ENCODE measurements around the gene BLTP1.
A peak's percentile ranks its signal among the peaks of the same experiment; 100 is the strongest.

Gene BLTP1

DNA sequence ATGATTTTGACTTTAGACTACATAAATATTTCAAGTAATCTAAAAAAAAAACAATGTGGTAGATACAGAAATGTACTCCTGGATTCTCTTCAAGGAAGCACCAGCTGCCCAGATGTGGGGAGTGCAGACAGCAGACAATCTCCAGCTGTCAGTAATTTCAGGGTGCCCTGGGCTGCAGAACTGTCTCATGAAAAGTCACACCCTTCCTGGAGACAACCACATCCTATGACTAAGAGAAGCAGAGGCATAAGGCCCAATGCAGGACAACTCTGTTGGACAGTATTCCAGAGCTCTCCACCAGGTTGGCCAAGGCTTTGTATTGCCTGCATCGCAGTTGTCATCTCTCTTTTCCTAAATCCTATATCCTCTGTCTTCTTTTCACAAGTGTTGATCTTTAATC is 34.4 kb upstream of the BLTP1 start:
- Histone ChIP-seq H3K4me1 (ENCODE audit: insufficient read depth, low read length) (no peaks in the 10 kb centered on the region), H3K4me2 (ENCODE audit: insufficient read depth, low read length) (no peak overlapping the region), H3K27ac (ENCODE audit: low read length) (no peak overlapping the region), H3K9ac (ENCODE audit: low read depth, low read length) (no peak overlapping the region), H3K36me3 (ENCODE audit: insufficient read depth, low read length) (no peaks in the 10 kb centered on the region), H3K27me3 (ENCODE audit: insufficient read depth, low read length, poor library complexity) (no peaks in the 10 kb centered on the region), H2AFZ (ENCODE audit: low read depth, low read length) (no peak overlapping the region), H3K79me2 (ENCODE audit: insufficient read depth, low read length) (no peaks in the 10 kb centered on the region), H3K9me3 (ENCODE audit: insufficient read depth, low read length, severe bottlenecking) (no peaks in the 10 kb centered on the region), H3K4me3 (ENCODE audit: low read depth in 1 of 2, low read length in 2 of 2) (no peak overlapping the region), H4K20me1 (ENCODE audit: insufficient read depth, low read length) (no peaks in the 10 kb centered on the region)
- DNase-seq (no peak), ATAC-seq (ENCODE audit: insufficient read depth, low read depth) (peak; percentile 44; the same call in 1 of the 3 replicates)
- TF ChIP-seq, protein P1, sequence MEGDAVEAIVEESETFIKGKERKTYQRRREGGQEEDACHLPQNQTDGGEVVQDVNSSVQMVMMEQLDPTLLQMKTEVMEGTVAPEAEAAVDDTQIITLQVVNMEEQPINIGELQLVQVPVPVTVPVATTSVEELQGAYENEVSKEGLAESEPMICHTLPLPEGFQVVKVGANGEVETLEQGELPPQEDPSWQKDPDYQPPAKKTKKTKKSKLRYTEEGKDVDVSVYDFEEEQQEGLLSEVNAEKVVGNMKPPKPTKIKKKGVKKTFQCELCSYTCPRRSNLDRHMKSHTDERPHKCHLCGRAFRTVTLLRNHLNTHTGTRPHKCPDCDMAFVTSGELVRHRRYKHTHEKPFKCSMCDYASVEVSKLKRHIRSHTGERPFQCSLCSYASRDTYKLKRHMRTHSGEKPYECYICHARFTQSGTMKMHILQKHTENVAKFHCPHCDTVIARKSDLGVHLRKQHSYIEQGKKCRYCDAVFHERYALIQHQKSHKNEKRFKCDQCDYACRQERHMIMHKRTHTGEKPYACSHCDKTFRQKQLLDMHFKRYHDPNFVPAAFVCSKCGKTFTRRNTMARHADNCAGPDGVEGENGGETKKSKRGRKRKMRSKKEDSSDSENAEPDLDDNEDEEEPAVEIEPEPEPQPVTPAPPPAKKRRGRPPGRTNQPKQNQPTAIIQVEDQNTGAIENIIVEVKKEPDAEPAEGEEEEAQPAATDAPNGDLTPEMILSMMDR (IDR thresholded peaks at IDR 0.05; ENCODE audit: borderline replicate concordance, extremely low read depth, low read length, poor library complexity, severe bottlenecking), result no peak
- TF ChIP-seq EZH2 (IDR thresholded peaks at IDR 0.05; ENCODE audit: borderline replicate concordance, low read depth, low read length, severe bottlenecking), result no peak

DNA sequence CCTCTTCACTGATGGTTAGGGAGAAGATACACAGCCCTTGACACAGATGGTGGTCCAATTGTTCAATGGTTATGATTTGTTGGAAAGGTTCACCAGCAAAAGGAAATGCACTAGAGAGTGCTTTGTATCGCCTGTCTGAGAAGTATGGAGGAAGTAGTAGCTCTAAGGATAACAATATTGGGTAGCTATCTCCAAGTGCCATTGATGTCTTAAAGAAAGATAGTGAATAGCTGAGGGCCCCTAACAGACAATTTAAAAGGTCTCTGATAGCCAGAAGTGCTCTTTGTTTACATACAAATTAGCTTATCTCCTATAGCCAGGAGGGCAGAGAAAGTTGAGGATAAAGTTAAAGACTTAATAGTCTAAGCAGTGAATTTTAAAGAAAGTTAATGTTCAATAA is 33.9 kb upstream of the BLTP1 start:
- Histone ChIP-seq H3K79me2 (ENCODE audit: insufficient read depth, low read length) (no peaks in the 10 kb centered on the region), H3K9me3 (ENCODE audit: insufficient read depth, low read length, severe bottlenecking) (no peaks in the 10 kb centered on the region), H2AFZ (ENCODE audit: low read depth, low read length) (no peak overlapping the region), H4K20me1 (ENCODE audit: insufficient read depth, low read length) (no peaks in the 10 kb centered on the region), H3K4me2 (ENCODE audit: insufficient read depth, low read length) (no peak overlapping the region), H3K4me3 (ENCODE audit: low read depth in 1 of 2, low read length in 2 of 2) (no peak overlapping the region), H3K4me1 (ENCODE audit: insufficient read depth, low read length) (no peaks in the 10 kb centered on the region), H3K27ac (ENCODE audit: low read length) (no peak overlapping the region), H3K9ac (ENCODE audit: low read depth, low read length) (no peak overlapping the region), H3K36me3 (ENCODE audit: insufficient read depth, low read length) (no peaks in the 10 kb centered on the region), H3K27me3 (ENCODE audit: insufficient read depth, low read length, poor library complexity) (no peaks in the 10 kb centered on the region)
- DNase-seq, result no peak
- TF ChIP-seq EZH2 (IDR thresholded peaks at IDR 0.05; ENCODE audit: borderline replicate concordance, low read depth, low read length, severe bottlenecking), result no peak
- TF ChIP-seq, protein P1 (IDR thresholded peaks at IDR 0.05; ENCODE audit: borderline replicate concordance, extremely low read depth, low read length, poor library complexity, severe bottlenecking), result no peak
- ATAC-seq (ENCODE audit: insufficient read depth, low read depth), result no peak

DNA sequence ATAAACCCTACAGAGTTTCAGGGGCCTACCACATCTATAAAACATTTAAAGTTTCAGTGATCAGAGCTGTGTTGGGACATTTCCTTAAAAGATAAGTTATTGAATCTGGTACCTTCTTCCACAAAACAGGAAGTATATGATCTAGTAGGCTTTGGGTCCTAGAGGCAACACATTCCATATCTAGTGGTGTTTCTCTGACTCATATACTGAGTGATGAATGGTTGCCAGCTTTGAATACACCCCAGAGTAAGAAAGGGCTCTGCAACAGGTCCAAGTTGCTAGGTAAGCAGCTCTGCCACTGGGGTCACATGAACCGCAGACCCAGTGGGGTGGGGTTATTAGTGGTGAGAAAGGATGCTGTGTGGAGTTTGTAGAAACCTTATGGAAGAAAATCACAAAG is 32.4 kb upstream of the BLTP1 start:
- H3K27me3 ChIP-seq (ENCODE audit: insufficient read depth, low read length, poor library complexity), result no peaks in the 10 kb centered on the region
- no peaks in the 10 kb centered on the region for H3K9me3 ChIP-seq (ENCODE audit: insufficient read depth, low read length, severe bottlenecking)
- no peak for TF ChIP-seq EZH2 (IDR thresholded peaks at IDR 0.05; ENCODE audit: borderline replicate concordance, low read depth, low read length, severe bottlenecking)
- TF ChIP-seq, protein P1 (IDR thresholded peaks at IDR 0.05; ENCODE audit: borderline replicate concordance, extremely low read depth, low read length, poor library complexity, severe bottlenecking), result no peak
- H2AFZ ChIP-seq (ENCODE audit: low read depth, low read length), result no peak overlapping the region
- no peak overlapping the region for H3K27ac ChIP-seq (ENCODE audit: low read length)
- H3K4me3 ChIP-seq (ENCODE audit: low read depth in 1 of 2, low read length in 2 of 2), result no peak overlapping the region
- DNase-seq, result no peak
- ATAC-seq (ENCODE audit: insufficient read depth, low read depth), result no peak
- H4K20me1 ChIP-seq (ENCODE audit: insufficient read depth, low read length), result no peaks in the 10 kb centered on the region
- H3K4me1 ChIP-seq (ENCODE audit: insufficient read depth, low read length), result no peaks in the 10 kb centered on the region
- no peaks in the 10 kb centered on the region for H3K79me2 ChIP-seq (ENCODE audit: insufficient read depth, low read length)
- H3K36me3 ChIP-seq (ENCODE audit: insufficient read depth, low read length), result no peaks in the 10 kb centered on the region
- H3K9ac ChIP-seq (ENCODE audit: low read depth, low read length), result no peak overlapping the region
- no peak overlapping the region for H3K4me2 ChIP-seq (ENCODE audit: insufficient read depth, low read length)

DNA sequence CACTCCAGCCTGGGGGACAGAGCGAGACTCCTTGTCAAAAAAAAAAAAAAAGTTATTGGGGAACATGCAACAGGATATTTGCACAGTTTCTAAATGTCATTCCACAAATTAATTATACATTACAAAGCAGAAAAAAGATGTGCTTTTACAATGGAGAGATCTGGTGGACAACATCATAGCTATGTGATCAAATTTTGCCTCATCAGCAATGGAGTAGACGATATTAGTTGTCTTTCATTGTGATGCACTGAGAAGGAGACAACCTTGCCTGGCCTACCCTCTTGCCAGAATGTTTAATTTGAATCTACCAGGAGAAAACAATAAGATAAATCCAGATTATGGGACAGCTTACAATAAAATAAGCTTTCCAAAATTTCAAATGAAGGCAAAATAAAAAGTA is 30.5 kb upstream of the BLTP1 start:
- H3K27ac ChIP-seq (ENCODE audit: low read length), result no peak overlapping the region
- H3K27me3 ChIP-seq (ENCODE audit: insufficient read depth, low read length, poor library complexity), result no peaks in the 10 kb centered on the region
- H2AFZ ChIP-seq (ENCODE audit: low read depth, low read length), result no peak overlapping the region
- H3K9ac ChIP-seq (ENCODE audit: low read depth, low read length), result no peak overlapping the region
- no peaks in the 10 kb centered on the region for H3K4me1 ChIP-seq (ENCODE audit: insufficient read depth, low read length)
- DNase-seq, result no peak
- no peak overlapping the region for H3K4me3 ChIP-seq (ENCODE audit: low read depth in 1 of 2, low read length in 2 of 2)
- TF ChIP-seq EZH2 (IDR thresholded peaks at IDR 0.05; ENCODE audit: borderline replicate concordance, low read depth, low read length, severe bottlenecking), result no peak
- TF ChIP-seq, protein P1 (IDR thresholded peaks at IDR 0.05; ENCODE audit: borderline replicate concordance, extremely low read depth, low read length, poor library complexity, severe bottlenecking), result no peak
- no peaks in the 10 kb centered on the region for H3K9me3 ChIP-seq (ENCODE audit: insufficient read depth, low read length, severe bottlenecking)
- no peak overlapping the region for H3K4me2 ChIP-seq (ENCODE audit: insufficient read depth, low read length)
- H4K20me1 ChIP-seq (ENCODE audit: insufficient read depth, low read length), result no peaks in the 10 kb centered on the region
- no peak for ATAC-seq (ENCODE audit: insufficient read depth, low read depth)
- H3K36me3 ChIP-seq (ENCODE audit: insufficient read depth, low read length), result no peaks in the 10 kb centered on the region
- no peaks in the 10 kb centered on the region for H3K79me2 ChIP-seq (ENCODE audit: insufficient read depth, low read length)
